HepG2 (cell line): ENCODE results near the gene TET2. TPM values are rescaled to one million over a fixed set of nuclear protein-coding genes. Genes with fewer than 3 reads are reported as not detected.

Source experiments
- CEBPB ChIP-seq: IDR thresholded peaks from 2 replicates; pipeline ENCODE4 v1.6.1; 2011; ENCODE audit warnings: low read depth, low read length, improper control_type of control experiment, borderline replicate concordance
- ETV5 ChIP-seq: IDR thresholded peaks from 2 replicates; pipeline ENCODE4 v1.6.1; 2018; ENCODE audit warnings: missing biosample characterization, missing genetic modification reagents, inconsistent platforms, borderline replicate concordance
- FOXA1 ChIP-seq, 2 experiments: fragments of 450-650 bp in 1 of 2; sonication (generic) in 1 of 2; formaldehyde crosslinking in 1 of 2; IDR thresholded peaks; 2 replicates each; pipeline versions ENCODE4 v1.4.0 to v1.6.1; 2016 to 2020; ENCODE audit warnings: missing genetic modification reagents in 1 of 2
- KAT2B ChIP-seq: fragments of 150-350 bp; IDR thresholded peaks from 2 replicates; pipeline ENCODE4 v1.6.1; 2014; ENCODE audit warnings: low read depth, low read length, borderline replicate concordance
- POLR2AphosphoS5 ChIP-seq: IDR thresholded peaks from 2 replicates; pipeline ENCODE4 v1.6.1; 2012; ENCODE audit warnings: low read depth, low read length
- SAFB2 ChIP-seq: sonication (generic); formaldehyde crosslinking; IDR thresholded peaks from 2 replicates; pipeline ENCODE4 v1.5.1; 2020; ENCODE audit warnings: missing genetic modification reagents, low read depth, mild to moderate bottlenecking, borderline replicate concordance
- SUZ12 ChIP-seq: fragments of 150-350 bp; IDR thresholded peaks from 2 replicates; pipeline ENCODE4 v1.6.1; 2014; ENCODE audit warnings: low read depth, low read length
- ZNF724P ChIP-seq: sonication (generic); formaldehyde crosslinking; IDR thresholded peaks from 2 replicates; pipeline ENCODE4 v1.8.0; 2022; ENCODE audit warnings: missing genetic modification reagents, borderline replicate concordance
- ZNF839 ChIP-seq: sonication (generic); formaldehyde crosslinking; IDR thresholded peaks from 2 replicates; pipeline ENCODE4 v1.4.0; 2020; ENCODE audit warnings: missing genetic modification reagents, mild to moderate bottlenecking, borderline replicate concordance
- polyA plus RNA-seq, 8 experiments: library from polyadenylated mRNA; depleted of rRNA in 3 of 8; stranded (reverse) in 7 of 8; unstranded in 1 of 8; fragments of >200 nt; fragmentation: Illumina TruSeq in 4 of 8; extraction: Trizol in 4 of 8; gene quantifications; 2 replicates each; pipeline versions ENCODE4 v1.2.1 to v1.2.3, GENCODE V29; 2011 to 2016; ENCODE audit warnings: low read depth in 4 of 8, missing spikeins in 1 of 8, mixed read lengths in 1 of 8; ENCODE audit not compliant: insufficient read depth in 1 of 8
- total RNA-seq, 5 experiments: library from RNA; depleted of rRNA; stranded (reverse); fragments of >200 nt; fragmentation: Illumina TruSeq; extraction: Trizol; gene quantifications; 2 replicates each; pipeline ENCODE4 v1.2.3, GENCODE V29; 2016; ENCODE audit warnings: low read depth in 1 of 5
- TF ChIP-seq, protein P1 (sequence below): IDR thresholded peaks from 2 replicates; pipeline ENCODE4 v1.6.1; 2016
- TF ChIP-seq, protein P2 (sequence below): sonication (generic); formaldehyde crosslinking; IDR thresholded peaks from 2 replicates; pipeline ENCODE4 v1.5.0; 2020; ENCODE audit warnings: mild to moderate bottlenecking, missing genetic modification reagents, moderate library complexity
- TF ChIP-seq, protein P3 (sequence below): sonication (generic); formaldehyde crosslinking; conservative IDR thresholded peaks from 2 replicates; pipeline ENCODE4 v1.8.1; 2023; ENCODE audit warnings: missing genetic modification reagents
- TF ChIP-seq, protein P4 (sequence below): sonication (generic); formaldehyde crosslinking; IDR thresholded peaks from 2 replicates; pipeline ENCODE4 v1.4.0; 2020; ENCODE audit warnings: missing genetic modification reagents
- TF ChIP-seq, protein P5 (sequence below): sonication (generic); formaldehyde crosslinking; IDR thresholded peaks from 2 replicates; pipeline ENCODE4 v1.5.0; 2020; ENCODE audit warnings: missing genetic modification reagents
- TF ChIP-seq, protein P6 (sequence below): sonication (generic); formaldehyde crosslinking; conservative IDR thresholded peaks from 2 replicates; pipeline ENCODE4 v1.5.0; 2020; ENCODE audit warnings: missing genetic modification reagents
- TF ChIP-seq, protein P7 (sequence below): sonication (generic); formaldehyde crosslinking; IDR thresholded peaks from 2 replicates; pipeline ENCODE4 v1.4.0; 2020; ENCODE audit warnings: mild to moderate bottlenecking, missing genetic modification reagents
- TF ChIP-seq, protein P8 (sequence below): sonication (generic); formaldehyde crosslinking; IDR thresholded peaks from 2 replicates; pipeline ENCODE4 v1.5.0; 2020; ENCODE audit warnings: mild to moderate bottlenecking, low read depth, missing genetic modification reagents, borderline replicate concordance

TET2 gene
- total and polyA plus RNA-seq, 2 of the 13 experiments (the other 11 are each of a cell fraction or from before 2014, with no cell fraction given) = 4.7 to 4.8 TPM

DNA sequence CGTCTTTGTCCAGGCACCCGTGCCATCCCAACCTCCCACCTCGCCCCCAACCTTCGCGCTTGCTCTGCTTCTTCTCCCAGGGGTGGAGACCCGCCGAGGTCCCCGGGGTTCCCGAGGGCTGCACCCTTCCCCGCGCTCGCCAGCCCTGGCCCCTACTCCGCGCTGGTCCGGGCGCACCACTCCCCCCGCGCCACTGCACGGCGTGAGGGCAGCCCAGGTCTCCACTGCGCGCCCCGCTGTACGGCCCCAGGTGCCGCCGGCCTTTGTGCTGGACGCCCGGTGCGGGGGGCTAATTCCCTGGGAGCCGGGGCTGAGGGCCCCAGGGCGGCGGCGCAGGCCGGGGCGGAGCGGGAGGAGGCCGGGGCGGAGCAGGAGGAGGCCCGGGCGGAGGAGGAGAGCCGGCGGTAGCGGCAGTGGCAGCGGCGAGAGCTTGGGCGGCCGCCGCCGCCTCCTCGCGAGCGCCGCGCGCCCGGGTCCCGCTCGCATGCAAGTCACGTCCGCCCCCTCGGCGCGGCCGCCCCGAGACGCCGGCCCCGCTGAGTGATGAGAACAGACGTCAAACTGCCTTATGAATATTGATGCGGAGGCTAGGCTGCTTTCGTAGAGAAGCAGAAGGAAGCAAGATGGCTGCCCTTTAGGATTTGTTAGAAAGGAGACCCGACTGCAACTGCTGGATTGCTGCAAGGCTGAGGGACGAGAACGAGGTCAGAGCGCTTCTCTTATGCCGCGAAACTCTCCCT, at the start of gene TET2 (continued):
- TF ChIP-seq, protein P1, sequence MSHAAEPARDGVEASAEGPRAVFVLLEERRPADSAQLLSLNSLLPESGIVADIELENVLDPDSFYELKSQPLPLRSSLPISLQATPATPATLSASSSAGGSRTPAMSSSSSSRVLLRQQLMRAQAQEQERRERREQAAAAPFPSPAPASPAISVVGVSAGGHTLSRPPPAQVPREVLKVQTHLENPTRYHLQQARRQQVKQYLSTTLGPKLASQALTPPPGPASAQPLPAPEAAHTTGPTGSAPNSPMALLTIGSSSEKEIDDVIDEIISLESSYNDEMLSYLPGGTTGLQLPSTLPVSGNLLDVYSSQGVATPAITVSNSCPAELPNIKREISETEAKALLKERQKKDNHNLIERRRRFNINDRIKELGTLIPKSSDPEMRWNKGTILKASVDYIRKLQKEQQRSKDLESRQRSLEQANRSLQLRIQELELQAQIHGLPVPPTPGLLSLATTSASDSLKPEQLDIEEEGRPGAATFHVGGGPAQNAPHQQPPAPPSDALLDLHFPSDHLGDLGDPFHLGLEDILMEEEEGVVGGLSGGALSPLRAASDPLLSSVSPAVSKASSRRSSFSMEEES (CRISPR knock-in tag) = no peak
- no peak for TF ChIP-seq KAT2B
- no peak for TF ChIP-seq SAFB2 (CRISPR knock-in tag)
- TF ChIP-seq CEBPB = no peak
- TF ChIP-seq, protein P2, sequence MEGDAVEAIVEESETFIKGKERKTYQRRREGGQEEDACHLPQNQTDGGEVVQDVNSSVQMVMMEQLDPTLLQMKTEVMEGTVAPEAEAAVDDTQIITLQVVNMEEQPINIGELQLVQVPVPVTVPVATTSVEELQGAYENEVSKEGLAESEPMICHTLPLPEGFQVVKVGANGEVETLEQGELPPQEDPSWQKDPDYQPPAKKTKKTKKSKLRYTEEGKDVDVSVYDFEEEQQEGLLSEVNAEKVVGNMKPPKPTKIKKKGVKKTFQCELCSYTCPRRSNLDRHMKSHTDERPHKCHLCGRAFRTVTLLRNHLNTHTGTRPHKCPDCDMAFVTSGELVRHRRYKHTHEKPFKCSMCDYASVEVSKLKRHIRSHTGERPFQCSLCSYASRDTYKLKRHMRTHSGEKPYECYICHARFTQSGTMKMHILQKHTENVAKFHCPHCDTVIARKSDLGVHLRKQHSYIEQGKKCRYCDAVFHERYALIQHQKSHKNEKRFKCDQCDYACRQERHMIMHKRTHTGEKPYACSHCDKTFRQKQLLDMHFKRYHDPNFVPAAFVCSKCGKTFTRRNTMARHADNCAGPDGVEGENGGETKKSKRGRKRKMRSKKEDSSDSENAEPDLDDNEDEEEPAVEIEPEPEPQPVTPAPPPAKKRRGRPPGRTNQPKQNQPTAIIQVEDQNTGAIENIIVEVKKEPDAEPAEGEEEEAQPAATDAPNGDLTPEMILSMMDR = peak; percentile 13; the same call in 1 of the 2 replicates
- TF ChIP-seq ZNF839 (CRISPR knock-in tag) = no peak
- TF ChIP-seq, protein P3, sequence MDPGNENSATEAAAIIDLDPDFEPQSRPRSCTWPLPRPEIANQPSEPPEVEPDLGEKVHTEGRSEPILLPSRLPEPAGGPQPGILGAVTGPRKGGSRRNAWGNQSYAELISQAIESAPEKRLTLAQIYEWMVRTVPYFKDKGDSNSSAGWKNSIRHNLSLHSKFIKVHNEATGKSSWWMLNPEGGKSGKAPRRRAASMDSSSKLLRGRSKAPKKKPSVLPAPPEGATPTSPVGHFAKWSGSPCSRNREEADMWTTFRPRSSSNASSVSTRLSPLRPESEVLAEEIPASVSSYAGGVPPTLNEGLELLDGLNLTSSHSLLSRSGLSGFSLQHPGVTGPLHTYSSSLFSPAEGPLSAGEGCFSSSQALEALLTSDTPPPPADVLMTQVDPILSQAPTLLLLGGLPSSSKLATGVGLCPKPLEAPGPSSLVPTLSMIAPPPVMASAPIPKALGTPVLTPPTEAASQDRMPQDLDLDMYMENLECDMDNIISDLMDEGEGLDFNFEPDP (CRISPR knock-in tag) = no peak
- TF ChIP-seq FOXA1 (IDR thresholded peaks at IDR 0.05) = no peak
- TF ChIP-seq FOXA1 (CRISPR knock-in tag; IDR thresholded peaks at IDR 0.05) = no peak
- no peak for TF ChIP-seq SUZ12
- no peak for TF ChIP-seq ETV5 (CRISPR knock-in tag)
- TF ChIP-seq, protein P4, sequence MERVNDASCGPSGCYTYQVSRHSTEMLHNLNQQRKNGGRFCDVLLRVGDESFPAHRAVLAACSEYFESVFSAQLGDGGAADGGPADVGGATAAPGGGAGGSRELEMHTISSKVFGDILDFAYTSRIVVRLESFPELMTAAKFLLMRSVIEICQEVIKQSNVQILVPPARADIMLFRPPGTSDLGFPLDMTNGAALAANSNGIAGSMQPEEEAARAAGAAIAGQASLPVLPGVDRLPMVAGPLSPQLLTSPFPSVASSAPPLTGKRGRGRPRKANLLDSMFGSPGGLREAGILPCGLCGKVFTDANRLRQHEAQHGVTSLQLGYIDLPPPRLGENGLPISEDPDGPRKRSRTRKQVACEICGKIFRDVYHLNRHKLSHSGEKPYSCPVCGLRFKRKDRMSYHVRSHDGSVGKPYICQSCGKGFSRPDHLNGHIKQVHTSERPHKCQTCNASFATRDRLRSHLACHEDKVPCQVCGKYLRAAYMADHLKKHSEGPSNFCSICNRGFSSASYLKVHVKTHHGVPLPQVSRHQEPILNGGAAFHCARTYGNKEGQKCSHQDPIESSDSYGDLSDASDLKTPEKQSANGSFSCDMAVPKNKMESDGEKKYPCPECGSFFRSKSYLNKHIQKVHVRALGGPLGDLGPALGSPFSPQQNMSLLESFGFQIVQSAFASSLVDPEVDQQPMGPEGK (CRISPR knock-in tag) = peak; percentile 70
- TF ChIP-seq, protein P5, sequence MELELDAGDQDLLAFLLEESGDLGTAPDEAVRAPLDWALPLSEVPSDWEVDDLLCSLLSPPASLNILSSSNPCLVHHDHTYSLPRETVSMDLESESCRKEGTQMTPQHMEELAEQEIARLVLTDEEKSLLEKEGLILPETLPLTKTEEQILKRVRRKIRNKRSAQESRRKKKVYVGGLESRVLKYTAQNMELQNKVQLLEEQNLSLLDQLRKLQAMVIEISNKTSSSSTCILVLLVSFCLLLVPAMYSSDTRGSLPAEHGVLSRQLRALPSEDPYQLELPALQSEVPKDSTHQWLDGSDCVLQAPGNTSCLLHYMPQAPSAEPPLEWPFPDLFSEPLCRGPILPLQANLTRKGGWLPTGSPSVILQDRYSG (CRISPR knock-in tag) = no peak
- TF ChIP-seq ZNF724P (CRISPR knock-in tag) = no peak
- peak; percentile 57; the same call in 1 of the 2 replicates for TF ChIP-seq POLR2AphosphoS5
- TF ChIP-seq, protein P6, sequence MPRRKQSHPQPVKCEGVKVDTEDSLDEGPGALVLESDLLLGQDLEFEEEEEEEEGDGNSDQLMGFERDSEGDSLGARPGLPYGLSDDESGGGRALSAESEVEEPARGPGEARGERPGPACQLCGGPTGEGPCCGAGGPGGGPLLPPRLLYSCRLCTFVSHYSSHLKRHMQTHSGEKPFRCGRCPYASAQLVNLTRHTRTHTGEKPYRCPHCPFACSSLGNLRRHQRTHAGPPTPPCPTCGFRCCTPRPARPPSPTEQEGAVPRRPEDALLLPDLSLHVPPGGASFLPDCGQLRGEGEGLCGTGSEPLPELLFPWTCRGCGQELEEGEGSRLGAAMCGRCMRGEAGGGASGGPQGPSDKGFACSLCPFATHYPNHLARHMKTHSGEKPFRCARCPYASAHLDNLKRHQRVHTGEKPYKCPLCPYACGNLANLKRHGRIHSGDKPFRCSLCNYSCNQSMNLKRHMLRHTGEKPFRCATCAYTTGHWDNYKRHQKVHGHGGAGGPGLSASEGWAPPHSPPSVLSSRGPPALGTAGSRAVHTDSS (CRISPR knock-in tag) = no peak
- TF ChIP-seq, protein P7, sequence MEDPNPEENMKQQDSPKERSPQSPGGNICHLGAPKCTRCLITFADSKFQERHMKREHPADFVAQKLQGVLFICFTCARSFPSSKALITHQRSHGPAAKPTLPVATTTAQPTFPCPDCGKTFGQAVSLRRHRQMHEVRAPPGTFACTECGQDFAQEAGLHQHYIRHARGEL (CRISPR knock-in tag) = no peak
- TF ChIP-seq, protein P8, sequence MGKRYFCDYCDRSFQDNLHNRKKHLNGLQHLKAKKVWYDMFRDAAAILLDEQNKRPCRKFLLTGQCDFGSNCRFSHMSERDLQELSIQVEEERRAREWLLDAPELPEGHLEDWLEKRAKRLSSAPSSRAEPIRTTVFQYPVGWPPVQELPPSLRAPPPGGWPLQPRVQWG (CRISPR knock-in tag) = no peak
